IPS-NIHi7 (cell line): ENCODE data around the gene STIM2.

Source experiments
- DNase-seq: peaks from one replicate; pipeline ENCODE4 v3.0.0; 2012; ENCODE audit warnings: mixed read lengths; ENCODE audit errors: extremely low spot score

The STIM2 gene

GRCh38 chr4:26900765-26901164 is 40.1 kb downstream of the STIM2 start:
- no peak for DNase-seq

- DNase-seq: no peak
Observed at GRCh38 chr4:26905172-26905571, 44.5 kb downstream of the STIM2 start.

DNA sequence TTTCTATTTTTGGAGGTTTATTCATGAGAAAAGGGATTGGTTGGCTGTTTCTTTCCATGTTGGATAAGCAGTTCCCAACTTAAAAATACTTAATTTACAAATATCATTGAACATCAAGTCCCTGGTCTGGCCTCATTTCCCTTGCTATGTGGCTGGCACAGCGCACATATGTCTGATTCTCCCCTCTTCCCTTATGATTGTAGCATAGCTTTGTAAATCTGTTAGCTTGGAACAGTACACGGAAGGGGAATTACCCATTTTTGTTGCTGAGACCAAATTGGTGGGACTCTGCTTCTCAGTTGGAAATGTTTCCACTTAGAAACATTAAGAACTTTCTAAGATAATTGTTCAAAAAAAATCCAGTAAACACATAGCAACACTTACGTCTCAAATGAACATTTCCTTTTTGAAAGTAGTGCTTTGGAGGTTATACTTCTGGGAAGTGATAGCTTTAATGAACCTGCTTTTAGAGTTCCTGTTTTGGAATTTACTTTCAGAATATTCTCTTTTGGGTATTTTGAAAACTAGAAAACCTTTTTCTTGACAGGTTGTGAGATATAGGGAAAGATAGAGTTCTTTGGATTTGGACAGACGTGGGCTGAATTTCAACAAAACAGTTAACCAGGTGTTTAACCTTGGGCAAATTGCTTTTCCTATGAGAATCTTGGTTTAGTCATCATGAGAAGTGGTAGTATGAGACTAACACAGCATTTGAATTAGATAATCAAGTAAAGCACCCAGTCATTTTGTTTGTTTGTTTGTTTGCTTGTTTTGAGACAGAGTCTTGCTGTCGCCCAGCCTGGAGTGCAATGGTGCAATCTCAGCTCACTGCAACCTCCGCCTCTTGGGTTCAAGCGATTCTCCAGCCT is 47.3 kb downstream of the STIM2 start:
- no peak for DNase-seq

DNA sequence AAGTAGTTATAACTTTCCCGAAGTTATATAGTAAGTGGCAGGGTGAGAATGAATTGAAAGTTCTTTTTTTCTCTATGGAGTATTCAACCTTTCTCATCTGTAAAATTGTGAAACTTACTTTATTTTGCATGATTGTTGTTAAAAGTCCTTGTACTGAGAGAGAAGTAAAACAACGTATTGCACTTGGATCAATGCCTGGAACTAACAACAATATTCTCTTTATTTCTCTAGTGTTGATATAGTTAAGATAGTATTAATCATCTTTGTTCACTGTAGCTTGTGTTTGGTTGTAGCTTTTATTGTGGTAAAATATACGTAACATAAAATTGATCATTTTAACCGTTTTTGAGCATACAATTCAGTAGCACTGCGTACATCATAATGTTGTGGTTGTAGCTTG is 48.7 kb downstream of the STIM2 start:
- DNase-seq: no peak

DNA sequence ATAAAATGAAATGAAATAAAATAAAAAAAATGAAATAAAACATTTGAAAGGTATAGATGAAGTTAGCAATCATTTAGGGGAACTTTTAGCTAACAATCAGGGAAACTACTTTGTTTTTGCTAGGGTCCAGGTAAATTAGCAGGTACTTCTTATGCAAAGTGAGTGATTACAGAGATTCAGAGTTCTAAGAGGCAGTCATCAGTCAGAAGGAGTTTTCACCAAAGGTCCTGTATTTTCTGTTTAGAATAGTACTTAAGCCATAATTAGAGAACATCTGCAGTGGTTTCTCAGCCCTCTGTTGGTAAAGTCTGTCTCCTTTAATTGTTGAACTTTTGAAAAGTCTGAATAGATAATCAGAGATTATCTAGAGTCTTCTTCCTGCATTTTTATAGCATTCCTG is 50.6 kb downstream of the STIM2 start:
- no peak for DNase-seq

- DNase-seq: no peak
Observed at GRCh38 chr4:26912069-26912468, 51.4 kb downstream of the STIM2 start.

- DNase-seq: peak; percentile 14
Observed at GRCh38 chr4:26912810-26913209, 52.2 kb downstream of the STIM2 start.

GRCh38 chr4:26916195-26916594 is 55.6 kb downstream of the STIM2 start:
- DNase-seq: no peak

DNA sequence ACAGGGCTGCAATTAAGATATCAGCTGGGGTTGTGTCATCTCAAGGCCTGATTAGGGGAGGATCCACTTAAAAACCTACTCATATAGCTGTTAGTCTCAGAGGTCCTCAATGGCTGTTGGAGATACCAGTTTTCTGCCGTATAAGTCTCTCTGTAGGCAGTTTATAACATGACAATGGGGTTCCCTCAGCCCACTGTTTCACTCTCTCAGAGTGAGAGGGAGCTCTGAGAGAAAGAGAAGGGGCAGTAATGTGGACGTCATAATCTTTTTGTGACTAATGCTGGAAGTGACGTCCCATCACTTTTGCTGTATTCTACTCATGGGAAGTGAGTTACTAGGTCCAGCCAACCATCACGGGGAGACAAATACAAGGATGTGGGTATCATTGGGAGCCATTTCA is 70.3 kb downstream of the STIM2 start:
- DNase-seq: no peak

DNA sequence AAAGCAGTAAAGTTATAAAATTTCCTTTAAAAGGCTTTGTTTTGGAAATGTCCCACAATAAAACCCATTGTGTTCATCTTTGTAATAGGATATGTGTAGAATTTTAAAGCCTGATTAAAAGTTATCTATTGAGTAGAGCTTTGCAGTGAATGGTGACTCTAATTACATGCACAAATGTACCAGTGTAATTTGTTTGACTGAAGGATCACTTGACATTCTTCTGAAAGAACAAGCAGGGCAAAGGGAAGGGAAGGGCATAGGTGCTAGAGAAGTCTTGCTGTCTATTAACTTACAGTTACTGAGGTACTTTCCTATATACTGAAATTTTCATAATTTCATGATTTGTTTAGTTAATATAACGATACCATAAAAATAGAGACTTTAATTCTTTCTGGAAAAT is 70.8 kb downstream of the STIM2 start:
- DNase-seq: no peak

DNA sequence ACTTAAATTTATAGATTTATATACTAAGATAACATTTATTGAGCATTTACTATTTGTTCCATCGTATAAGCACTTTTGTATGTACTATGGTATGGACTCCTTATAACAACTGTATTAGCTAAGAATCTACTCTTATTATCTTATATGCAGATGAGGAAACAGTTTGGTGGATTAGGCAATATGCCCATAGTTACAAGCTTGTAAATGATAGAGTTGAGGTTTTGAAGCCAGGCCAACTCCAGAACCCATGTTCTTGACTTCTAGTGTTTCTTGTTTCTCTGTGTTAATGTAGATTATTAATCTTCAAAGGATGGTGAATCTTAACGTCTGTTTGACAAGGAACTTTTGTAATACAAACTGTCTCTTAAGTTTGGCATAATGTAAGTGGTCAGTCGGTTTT is 71.3 kb downstream of the STIM2 start:
- no peak for DNase-seq

- DNase-seq: no peak
Observed at GRCh38 chr4:26935397-26935796, 74.8 kb downstream of the STIM2 start.

- DNase-seq: no peak
Observed at GRCh38 chr4:26936284-26937065, 75.8 kb downstream of the STIM2 start.

- no peak for DNase-seq
Observed at GRCh38 chr4:26937139-26937538, 76.5 kb downstream of the STIM2 start.

DNA sequence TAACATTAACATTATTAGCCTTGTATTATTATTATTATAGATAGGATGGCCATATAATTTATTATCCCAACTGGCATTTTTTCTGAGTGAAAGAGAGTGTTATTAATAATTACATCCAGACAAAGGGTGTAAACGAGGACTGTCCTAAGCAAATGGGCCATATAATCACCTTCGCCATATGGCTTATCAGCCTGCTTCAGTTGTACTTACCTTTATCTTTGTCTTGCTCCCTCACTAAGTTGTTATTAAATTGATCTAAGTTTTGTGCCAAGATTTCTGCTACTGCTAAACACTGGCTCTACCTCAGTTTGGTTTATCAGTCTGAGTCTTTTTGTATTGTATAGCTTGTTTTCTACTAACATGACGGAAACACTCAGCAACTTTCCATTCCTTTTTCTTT is 76.9 kb downstream of the STIM2 start:
- DNase-seq: no peak

GRCh38 chr4:26938516-26938915 is 77.9 kb downstream of the STIM2 start:
- no peak for DNase-seq

- no peak for DNase-seq
Observed at GRCh38 chr4:26941951-26942350, 81.3 kb downstream of the STIM2 start.

DNA sequence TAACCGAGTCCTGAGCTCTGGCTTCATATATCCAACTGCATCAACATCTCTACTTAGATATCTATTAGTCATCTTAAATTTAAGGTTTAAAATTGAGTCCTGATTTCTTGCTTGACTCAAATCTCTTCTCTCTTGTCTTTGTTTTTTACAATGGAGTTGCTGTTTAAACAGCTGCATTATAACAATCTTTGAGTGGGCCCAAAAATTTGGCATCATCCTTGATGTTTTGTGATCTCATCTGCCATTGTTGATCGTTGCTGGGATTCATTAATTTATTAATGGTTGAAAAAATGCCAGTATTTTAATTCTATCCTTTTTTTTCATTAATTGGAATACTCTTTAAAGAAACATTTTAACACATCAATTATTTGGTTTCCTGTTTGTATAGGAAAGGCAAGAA is 82.2 kb downstream of the STIM2 start:
- DNase-seq: no peak

- DNase-seq: no peak
Observed at GRCh38 chr4:26943391-26943790, 82.8 kb downstream of the STIM2 start.

DNA sequence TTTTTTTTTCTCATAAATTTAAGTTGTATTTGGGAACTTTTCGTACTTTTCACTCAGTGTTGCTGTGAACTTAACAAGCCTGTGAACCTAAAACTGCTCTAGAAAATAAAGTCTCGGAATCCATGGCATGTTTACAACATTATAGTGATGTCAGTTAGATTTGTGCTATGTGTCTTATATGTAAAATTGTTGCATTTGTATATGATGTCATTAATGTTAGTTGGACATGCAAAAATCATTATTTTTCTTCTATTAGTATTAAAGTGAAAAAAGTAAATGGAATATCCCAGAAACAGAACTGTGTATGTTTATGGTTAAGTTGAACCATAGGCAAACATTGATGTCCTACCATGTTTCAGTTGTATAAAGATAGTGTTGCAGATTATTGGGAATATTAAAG is 85.2 kb downstream of the STIM2 start:
- no peak for DNase-seq

DNA sequence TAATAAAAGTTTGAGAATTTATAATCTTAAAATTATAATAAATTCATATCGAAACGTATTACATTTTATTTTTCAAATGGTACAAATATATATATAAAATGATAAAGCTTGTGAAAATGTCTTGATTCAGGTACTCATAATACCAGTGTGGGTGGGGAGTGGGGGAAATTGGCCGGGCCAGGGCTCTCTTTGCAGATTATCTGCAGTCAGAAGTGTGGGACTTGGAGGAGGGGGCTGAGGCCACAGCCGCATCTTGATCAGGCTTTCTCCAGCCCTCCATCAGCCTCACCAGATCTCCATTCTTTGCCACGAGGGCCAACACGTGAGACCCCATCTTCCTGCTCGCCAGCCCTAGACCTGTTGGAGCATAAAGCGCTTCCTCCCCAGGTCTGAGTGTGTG is 86.7 kb downstream of the STIM2 start:
- no peak for DNase-seq

- no peak for DNase-seq
Observed at GRCh38 chr4:26950446-26950845, 89.8 kb downstream of the STIM2 start.

- no peak for DNase-seq
Observed at GRCh38 chr4:26952891-26953290, 92.2 kb downstream of the STIM2 start.
